ENCODE measurements around the gene PCDHB14.

DNA sequence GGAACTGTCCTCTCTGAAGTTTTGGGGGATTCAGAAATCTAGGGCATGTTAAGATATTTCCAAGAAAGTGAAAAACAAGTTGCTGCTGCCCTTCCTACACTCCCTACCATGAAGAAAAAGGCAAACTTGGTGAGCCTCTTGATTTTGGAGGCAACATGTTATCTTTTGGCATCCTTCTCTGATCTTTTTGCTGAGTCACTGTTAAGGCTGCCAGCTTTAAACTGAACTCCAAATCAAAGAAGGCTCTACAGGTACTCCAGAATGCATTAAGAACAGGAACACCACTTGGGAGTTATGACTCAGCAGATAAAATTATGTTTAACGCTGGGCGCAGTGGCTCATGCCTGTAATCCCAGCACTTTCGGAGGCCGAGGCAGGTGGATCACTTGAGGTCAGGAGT lies 46.1 kb downstream of the PCDHB14 start:
- TF ChIP-seq, protein P1, sequence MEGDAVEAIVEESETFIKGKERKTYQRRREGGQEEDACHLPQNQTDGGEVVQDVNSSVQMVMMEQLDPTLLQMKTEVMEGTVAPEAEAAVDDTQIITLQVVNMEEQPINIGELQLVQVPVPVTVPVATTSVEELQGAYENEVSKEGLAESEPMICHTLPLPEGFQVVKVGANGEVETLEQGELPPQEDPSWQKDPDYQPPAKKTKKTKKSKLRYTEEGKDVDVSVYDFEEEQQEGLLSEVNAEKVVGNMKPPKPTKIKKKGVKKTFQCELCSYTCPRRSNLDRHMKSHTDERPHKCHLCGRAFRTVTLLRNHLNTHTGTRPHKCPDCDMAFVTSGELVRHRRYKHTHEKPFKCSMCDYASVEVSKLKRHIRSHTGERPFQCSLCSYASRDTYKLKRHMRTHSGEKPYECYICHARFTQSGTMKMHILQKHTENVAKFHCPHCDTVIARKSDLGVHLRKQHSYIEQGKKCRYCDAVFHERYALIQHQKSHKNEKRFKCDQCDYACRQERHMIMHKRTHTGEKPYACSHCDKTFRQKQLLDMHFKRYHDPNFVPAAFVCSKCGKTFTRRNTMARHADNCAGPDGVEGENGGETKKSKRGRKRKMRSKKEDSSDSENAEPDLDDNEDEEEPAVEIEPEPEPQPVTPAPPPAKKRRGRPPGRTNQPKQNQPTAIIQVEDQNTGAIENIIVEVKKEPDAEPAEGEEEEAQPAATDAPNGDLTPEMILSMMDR (IDR thresholded peaks at IDR 0.05; ENCODE audit: low read length), result no peak
- TF ChIP-seq EZH2 (IDR thresholded peaks at IDR 0.05; ENCODE audit: borderline replicate concordance, low read length), result no peak

Measured in OCI-LY1 (cell line).